Endodermal cell (in vitro differentiated cells): Measurements from ENCODE around the gene SEPTIN11. TPM values are rescaled to one million over a fixed set of nuclear protein-coding genes. Genes with fewer than 3 reads are reported as not detected.

Experiments used
- DNase-seq: peaks from one replicate; pipeline ENCODE4 v3.0.0-alpha.2; 2017
- H3K27ac ChIP-seq: 2 replicates; pipeline ENCODE4 v1.5.1; 2013; ENCODE audit warnings: mild to moderate bottlenecking, low read depth, low read length, moderate library complexity
- H3K27me3 ChIP-seq: 2 replicates; pipeline ENCODE4 v1.6.1; 2013; ENCODE audit warnings: mild to moderate bottlenecking, low read length, moderate library complexity; ENCODE audit not compliant: insufficient read depth, control insufficient read depth, poor library complexity, severe bottlenecking
- H3K36me3 ChIP-seq: 2 replicates; pipeline ENCODE4 v1.7.0; 2013; ENCODE audit warnings: mild to moderate bottlenecking, low read length, moderate library complexity; ENCODE audit not compliant: control insufficient read depth, insufficient read depth
- H3K4me1 ChIP-seq: one replicate; pipeline ENCODE4 v1.7.0; 2013; ENCODE audit warnings: low read length; ENCODE audit not compliant: control insufficient read depth, insufficient read depth
- H3K4me3 ChIP-seq: 2 replicates; pipeline ENCODE4 v1.5.1; 2013; ENCODE audit warnings: mild to moderate bottlenecking, low read length, moderate library complexity
- H3K9ac ChIP-seq: 2 replicates; pipeline ENCODE4 v1.6.1; 2013; ENCODE audit warnings: mild to moderate bottlenecking, low read length, moderate library complexity; ENCODE audit not compliant: poor library complexity, severe bottlenecking; ENCODE audit errors: extremely low read depth
- H3K9me3 ChIP-seq: 2 replicates; pipeline ENCODE4 v1.6.1; 2013; ENCODE audit warnings: mild to moderate bottlenecking, low read length, moderate library complexity; ENCODE audit not compliant: control insufficient read depth
- H3K27ac Mint-ChIP-seq: 2 replicates; pipeline ENCODE4 v1.8.0; 2020; ENCODE audit warnings: mixed read lengths
- H3K27me3 Mint-ChIP-seq: 2 replicates; pipeline ENCODE4 v1.8.0; 2021; ENCODE audit warnings: mild to moderate bottlenecking, mixed read lengths; ENCODE audit not compliant: insufficient read depth
- H3K36me3 Mint-ChIP-seq: 2 replicates; pipeline ENCODE4 v1.8.0; 2020; ENCODE audit warnings: low read depth, mixed read lengths
- H3K4me1 Mint-ChIP-seq: 2 replicates; pipeline ENCODE4 v1.8.0; 2020; ENCODE audit warnings: mixed read lengths
- H3K4me3 Mint-ChIP-seq: 2 replicates; pipeline ENCODE4 v1.8.0; 2020; ENCODE audit warnings: mild to moderate bottlenecking, moderate library complexity, mixed read lengths
- H3K9me3 Mint-ChIP-seq: 2 replicates; pipeline ENCODE4 v1.8.0; 2020; ENCODE audit warnings: mild to moderate bottlenecking, mixed read lengths
- WGBS, 2 experiments: methylation state at CpG; one replicate each; pipeline versions ENCODE4 v1.1.5 to v1.1.7; 2013; ENCODE audit warnings: missing lambda C conversion rate in 2 of 2, mixed read lengths in 1 of 2; ENCODE audit not compliant: insufficient coverage in 1 of 2, insufficient read length in 1 of 2; 5-methylcytosine and 5-hydroxymethylcytosine counted together
- total RNA-seq, 2 donors: library from RNA; stranded (reverse); fragmentation: NEBNext Ultra II Directional in 1 of 2; extraction: Animal tissue kit (Norgen Biotek cat#: 25700) in 1 of 2; gene quantifications; 2 replicates in 1 of 2; 3 replicates in 1 of 2; pipeline ENCODE4 v1.2.1, GENCODE V29; 2021
- TF ChIP-seq, protein P1 (sequence below): fragments of 200-600 bp; sonication (generic); conservative IDR thresholded peaks from 2 replicates; pipeline ENCODE4 v1.5.0; 2021; ENCODE audit warnings: antibody characterized with exemption, mild to moderate bottlenecking

SEPTIN11 gene
- total RNA-seq, 2 donors from 2014 or later, result 102 to 116 TPM

DNA sequence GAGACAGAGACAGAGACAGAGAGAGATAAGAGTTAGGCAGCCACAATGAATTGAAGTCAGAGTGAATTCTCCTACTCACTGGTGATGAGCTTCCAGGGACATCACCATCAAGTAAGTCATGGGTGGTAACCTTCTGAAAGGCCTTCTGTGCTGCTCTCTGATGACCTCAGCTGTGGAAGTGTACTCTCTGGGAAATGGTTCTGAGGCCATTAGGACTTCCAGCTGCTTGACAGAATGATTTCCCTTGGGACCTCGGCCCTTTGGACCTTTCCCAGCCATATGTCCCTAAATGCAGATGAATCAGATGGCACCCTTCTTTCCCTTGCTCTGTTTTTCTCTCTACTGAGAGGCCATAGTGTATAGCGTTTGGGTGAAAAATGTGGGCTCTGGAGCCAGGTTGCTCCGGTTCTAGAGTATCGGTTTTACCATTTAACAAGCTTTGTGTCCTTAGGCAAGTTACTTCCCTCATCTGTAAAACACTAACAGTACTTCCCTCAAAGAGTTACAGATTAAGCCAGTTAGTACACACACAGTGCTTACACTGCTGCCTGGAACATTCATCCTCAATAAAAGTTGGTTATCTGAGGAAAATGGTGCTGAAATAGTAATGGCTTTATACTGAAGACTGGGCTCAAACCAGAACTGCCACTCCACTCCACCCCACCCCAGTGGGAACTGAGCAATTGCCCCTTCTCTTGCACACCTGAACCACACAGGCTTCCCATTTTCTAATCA is 7.6 kb downstream of the SEPTIN11 start:
- Mint-ChIP-seq H3K4me3 (no peak overlapping the region), H3K4me1 (peaks cover 34% of the 10 kb centered on the region), H3K27me3 (no peaks in the 10 kb centered on the region), H3K36me3 (no peaks in the 10 kb centered on the region), H3K9me3 (no peaks in the 10 kb centered on the region), H3K27ac (no peak overlapping the region)
- TF ChIP-seq, protein P1, sequence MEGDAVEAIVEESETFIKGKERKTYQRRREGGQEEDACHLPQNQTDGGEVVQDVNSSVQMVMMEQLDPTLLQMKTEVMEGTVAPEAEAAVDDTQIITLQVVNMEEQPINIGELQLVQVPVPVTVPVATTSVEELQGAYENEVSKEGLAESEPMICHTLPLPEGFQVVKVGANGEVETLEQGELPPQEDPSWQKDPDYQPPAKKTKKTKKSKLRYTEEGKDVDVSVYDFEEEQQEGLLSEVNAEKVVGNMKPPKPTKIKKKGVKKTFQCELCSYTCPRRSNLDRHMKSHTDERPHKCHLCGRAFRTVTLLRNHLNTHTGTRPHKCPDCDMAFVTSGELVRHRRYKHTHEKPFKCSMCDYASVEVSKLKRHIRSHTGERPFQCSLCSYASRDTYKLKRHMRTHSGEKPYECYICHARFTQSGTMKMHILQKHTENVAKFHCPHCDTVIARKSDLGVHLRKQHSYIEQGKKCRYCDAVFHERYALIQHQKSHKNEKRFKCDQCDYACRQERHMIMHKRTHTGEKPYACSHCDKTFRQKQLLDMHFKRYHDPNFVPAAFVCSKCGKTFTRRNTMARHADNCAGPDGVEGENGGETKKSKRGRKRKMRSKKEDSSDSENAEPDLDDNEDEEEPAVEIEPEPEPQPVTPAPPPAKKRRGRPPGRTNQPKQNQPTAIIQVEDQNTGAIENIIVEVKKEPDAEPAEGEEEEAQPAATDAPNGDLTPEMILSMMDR, result no peak
- no peak for DNase-seq
- no peaks in the 10 kb centered on the region for H3K27me3 ChIP-seq
- peaks cover 8% of the 10 kb centered on the region for H3K36me3 ChIP-seq
- peaks cover 9% of the 10 kb centered on the region for H3K4me1 ChIP-seq
- WGBS, 2 experiments, result 96 to 100% methylated on average over 2 to 4 of the region's 4 CpGs
- no peak overlapping the region for H3K9ac ChIP-seq
- no peak overlapping the region for H3K4me3 ChIP-seq
- no peak overlapping the region for H3K27ac ChIP-seq
- no peaks in the 10 kb centered on the region for H3K9me3 ChIP-seq

DNA sequence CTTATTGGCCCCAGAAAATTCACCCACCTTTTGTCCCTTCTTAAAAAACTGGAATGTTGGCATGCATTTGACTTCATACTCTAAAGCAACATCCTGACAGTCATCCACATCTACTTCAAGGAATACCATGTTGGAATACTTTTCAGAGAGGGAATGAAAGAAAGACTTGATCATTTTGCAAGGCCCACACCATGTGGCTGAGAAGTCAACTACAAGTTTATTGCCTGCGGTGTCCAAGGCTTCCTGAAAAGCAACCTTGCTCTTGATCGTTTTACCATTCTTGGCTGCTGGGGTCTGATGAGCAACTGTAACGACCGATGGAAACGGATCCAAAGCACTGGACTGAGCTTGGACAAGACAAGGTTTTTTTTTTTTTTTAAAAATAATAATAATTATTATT is 9.3 kb downstream of the SEPTIN11 start:
- Mint-ChIP-seq H3K9me3 (no peaks in the 10 kb centered on the region), H3K27me3 (no peaks in the 10 kb centered on the region), H3K4me1 (peaks cover 29% of the 10 kb centered on the region), H3K36me3 (no peaks in the 10 kb centered on the region), H3K27ac (no peak overlapping the region), H3K4me3 (no peak overlapping the region)
- H3K36me3 ChIP-seq, result peaks cover 8% of the 10 kb centered on the region
- no peaks in the 10 kb centered on the region for H3K9me3 ChIP-seq
- WGBS, 2 experiments, result 95 to 100% methylated on average over 1 to 5 of the region's 5 CpGs
- H3K4me3 ChIP-seq, result no peak overlapping the region
- DNase-seq, result no peak
- H3K4me1 ChIP-seq, result peaks cover 9% of the 10 kb centered on the region
- H3K9ac ChIP-seq, result no peak overlapping the region
- no peaks in the 10 kb centered on the region for H3K27me3 ChIP-seq
- TF ChIP-seq, protein P1, result peak; percentile 26
- no peak overlapping the region for H3K27ac ChIP-seq

DNA sequence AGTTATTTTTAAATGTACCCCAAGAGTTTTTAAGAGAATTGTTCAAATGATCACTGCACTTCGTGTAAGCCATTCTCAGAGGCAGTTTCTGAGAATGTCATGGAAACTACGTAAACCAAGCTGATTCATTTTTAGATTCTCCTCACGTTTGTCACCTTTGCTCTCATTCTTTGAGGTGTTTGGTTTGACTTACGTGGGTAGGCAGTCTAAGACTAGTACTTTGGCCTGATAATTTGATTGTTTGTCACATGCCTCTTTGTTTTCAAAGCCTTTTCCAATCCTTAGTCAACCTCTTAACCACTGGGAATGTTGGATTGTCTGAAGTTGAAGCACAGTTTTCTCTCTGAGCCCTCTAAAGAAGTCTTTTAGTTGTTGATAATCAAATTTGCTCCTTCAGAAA is 10.5 kb downstream of the SEPTIN11 start:
- no peak overlapping the region for H3K27ac ChIP-seq
- Mint-ChIP-seq H3K4me3 (no peak overlapping the region), H3K9me3 (peaks cover 5% of the 10 kb centered on the region), H3K36me3 (peaks cover 2% of the 10 kb centered on the region), H3K4me1 (peaks cover 29% of the 10 kb centered on the region), H3K27me3 (no peaks in the 10 kb centered on the region), H3K27ac (no peak overlapping the region)
- TF ChIP-seq, protein P1, result no peak
- WGBS, 2 experiments, result 85 to 90% methylated on average over 4 of the region's 4 CpGs
- H3K9ac ChIP-seq, result no peak overlapping the region
- peaks cover 9% of the 10 kb centered on the region for H3K4me1 ChIP-seq
- DNase-seq, result no peak
- H3K36me3 ChIP-seq, result peaks cover 8% of the 10 kb centered on the region
- no peaks in the 10 kb centered on the region for H3K27me3 ChIP-seq
- H3K9me3 ChIP-seq, result no peaks in the 10 kb centered on the region
- H3K4me3 ChIP-seq, result no peak overlapping the region
